ENCODE data around the gene ZFAND3. TPM values are rescaled to one million over a fixed set of nuclear protein-coding genes. Genes with fewer than 3 reads are reported as not detected.

ZFAND3 gene
- polyA plus RNA-seq, 1 of the 3 experiments (the other 2 are of a cell fraction) = 16.7 TPM

GRCh38 chr6:37910998-37911397 is 91.5 kb downstream of the ZFAND3 start:
- H3K27ac ChIP-seq (ENCODE audit: low read depth in 2 of 2, low read length in 1 of 2) = no peak overlapping the region
- ChIA-PET POLR2A (no interaction called here), CTCF (no interaction called here)

GRCh38 chr6:37913210-37913609 is 93.7 kb downstream of the ZFAND3 start:
- Histone ChIP-seq H3F3A (replicated peaks; ENCODE audit: insufficient read depth) (peaks cover 10% of the 10 kb centered on the region), H2AFZ (ENCODE audit: low read depth) (no peak overlapping the region), H3K79me2 (ENCODE audit: insufficient read depth) (peaks cover 99% of the 10 kb centered on the region), H3K27ac (ENCODE audit: low read depth in 2 of 2, low read length in 1 of 2) (peak overlapping the region in 1 of 2 experiments; percentile 35; a peak in 1 of 4 replicates), H3K4me2 (no peak overlapping the region), H3K9ac (no peak overlapping the region), H3K9me2 (no peaks in the 10 kb centered on the region), H3K9me3 (no peaks in the 10 kb centered on the region), H3K27me3 (ENCODE audit: insufficient read depth) (no peaks in the 10 kb centered on the region), H3K4me3 (ENCODE audit: low read depth in 2 of 2, low read length in 1 of 2) (no peak overlapping the region), H3K36me3 (replicated peaks in 1 of 2; ENCODE audit: control insufficient read depth in 1 of 2, insufficient read depth in 2 of 2, low read length in 1 of 2) (peaks cover 2 to 13% of the 10 kb centered on the region in 2 experiments), H3K4me1 (ENCODE audit: control insufficient read depth in 1 of 2, insufficient read depth in 2 of 2, low read depth in 1 of 2, low read length in 1 of 2) (peaks cover 0 to 7% of the 10 kb centered on the region in 2 experiments; a peak in 1 of 4 replicates), H4K20me1 (ENCODE audit: insufficient read depth) (peaks cover 96% of the 10 kb centered on the region)
- POLR2A ChIA-PET = no interaction called here
- DNase-seq = no peak
- TF ChIP-seq EP300 (IDR thresholded peaks at IDR 0.05; ENCODE audit: borderline replicate concordance in 1 of 2, low read depth in 1 of 2, low read length in 1 of 2) (no peak), FOSL2 (IDR thresholded peaks at IDR 0.05; ENCODE audit: borderline replicate concordance, low read depth) (peak; percentile 26; the same call in 1 of the 2 replicates), RFX5 (IDR thresholded peaks at IDR 0.05; ENCODE audit: low read length) (no peak), POLR2AphosphoS5 (IDR thresholded peaks at IDR 0.05; ENCODE audit: low read depth, low read length) (no peak)
- CTCF ChIA-PET = interaction anchor here (1.6 kb wide), 1 partner anchor 10 kb away, joined by 3 read pairs; no protein-coding TSS in a partner anchor
- 97% methylated on average over 1 of the region's 1 CpG for WGBS (ENCODE audit: low lambda C conversion rate)

More at GRCh38 chr6:37910998-37911397, 91.5 kb downstream of the ZFAND3 start:
- Histone ChIP-seq H3F3A (replicated peaks; ENCODE audit: insufficient read depth) (peaks cover 17% of the 10 kb centered on the region), H2AFZ (ENCODE audit: low read depth) (no peak overlapping the region), H3K4me2 (no peak overlapping the region), H4K20me1 (ENCODE audit: insufficient read depth) (peaks cover 96% of the 10 kb centered on the region), H3K79me2 (ENCODE audit: insufficient read depth) (peaks cover 99% of the 10 kb centered on the region), H3K9ac (no peak overlapping the region), H3K27me3 (ENCODE audit: insufficient read depth) (no peaks in the 10 kb centered on the region), H3K4me1 (ENCODE audit: control insufficient read depth in 1 of 2, insufficient read depth in 2 of 2, low read depth in 1 of 2, low read length in 1 of 2) (peaks cover 0 to 7% of the 10 kb centered on the region in 2 experiments; a peak in 1 of 4 replicates), H3K36me3 (replicated peaks in 1 of 2; ENCODE audit: control insufficient read depth in 1 of 2, insufficient read depth in 2 of 2, low read length in 1 of 2) (peaks cover 0 to 6% of the 10 kb centered on the region in 2 experiments), H3K9me3 (no peaks in the 10 kb centered on the region), H3K9me2 (no peaks in the 10 kb centered on the region), H3K4me3 (ENCODE audit: low read depth in 2 of 2, low read length in 1 of 2) (no peak overlapping the region)
- 92% methylated on average over 3 of the region's 3 CpGs for WGBS (ENCODE audit: low lambda C conversion rate)
- TF ChIP-seq CHD2 (IDR thresholded peaks at IDR 0.05; ENCODE audit: low read length, partially characterized antibody) = no peak
- no peak for TF ChIP-seq EZH2phosphoT487 (IDR thresholded peaks at IDR 0.05; ENCODE audit: borderline replicate concordance, low read depth)
- TF ChIP-seq NRF1 (IDR thresholded peaks at IDR 0.05; ENCODE audit: low read depth, low read length) = no peak
- DNase-seq = no peak

GRCh38 chr6:37915463-37915862 is 95.9 kb downstream of the ZFAND3 start:
- 96% methylated on average over 3 of the region's 3 CpGs for WGBS (ENCODE audit: low lambda C conversion rate)
- Histone ChIP-seq H3K4me1 (ENCODE audit: control insufficient read depth in 1 of 2, insufficient read depth in 2 of 2, low read depth in 1 of 2, low read length in 1 of 2) (peaks cover 0 to 18% of the 10 kb centered on the region in 2 experiments; a peak in 2 of 4 replicates), H2AFZ (ENCODE audit: low read depth) (no peak overlapping the region), H3K27me3 (ENCODE audit: insufficient read depth) (no peaks in the 10 kb centered on the region), H3K36me3 (replicated peaks in 1 of 2; ENCODE audit: control insufficient read depth in 1 of 2, insufficient read depth in 2 of 2, low read length in 1 of 2) (peaks cover 2 to 15% of the 10 kb centered on the region in 2 experiments), H3K9me3 (no peaks in the 10 kb centered on the region), H3F3A (replicated peaks; ENCODE audit: insufficient read depth) (peaks cover 10% of the 10 kb centered on the region), H3K9ac (no peak overlapping the region), H3K27ac (ENCODE audit: low read depth in 2 of 2, low read length in 1 of 2) (no peak overlapping the region), H3K4me2 (no peak overlapping the region), H4K20me1 (ENCODE audit: insufficient read depth) (peaks cover 98% of the 10 kb centered on the region), H3K9me2 (no peaks in the 10 kb centered on the region), H3K4me3 (ENCODE audit: low read depth in 2 of 2, low read length in 1 of 2) (no peak overlapping the region), H3K79me2 (ENCODE audit: insufficient read depth) (peaks cover 100% of the 10 kb centered on the region)
- DNase-seq = no peak
- CTCF ChIA-PET = no interaction called here
- POLR2A ChIA-PET = no interaction called here
- no peak for TF ChIP-seq REST (IDR thresholded peaks at IDR 0.05; ENCODE audit: low read depth, low read length)
- TF ChIP-seq JUND (IDR thresholded peaks at IDR 0.05) = no peak
- TF ChIP-seq RAD21 (IDR thresholded peaks at IDR 0.05; ENCODE audit: low read length) = no peak
- TF ChIP-seq GABPA (IDR thresholded peaks at IDR 0.05; ENCODE audit: low read depth) = no peak
- no peak for TF ChIP-seq IRF3 (IDR thresholded peaks at IDR 0.05; ENCODE audit: low read depth, low read length)
- TF ChIP-seq FOXJ3 (CRISPR knock-in tag; IDR thresholded peaks at IDR 0.05) = no peak
- TF ChIP-seq TCF12 (IDR thresholded peaks at IDR 0.05) = no peak
- TF ChIP-seq SIN3A (IDR thresholded peaks at IDR 0.05; ENCODE audit: borderline replicate concordance, low read depth, low read length) = no peak
- no peak for TF ChIP-seq TEAD4 (IDR thresholded peaks at IDR 0.05; ENCODE audit: borderline replicate concordance, insufficient read depth)
- TF ChIP-seq EZH2phosphoT487 (IDR thresholded peaks at IDR 0.05; ENCODE audit: borderline replicate concordance, low read depth) = no peak
- no peak for TF ChIP-seq GATA2 (CRISPR knock-in tag; IDR thresholded peaks at IDR 0.05)

Measured in SK-N-SH (cell line).